ENCODE measurements around the gene CHST11. TPM values are rescaled to one million over a fixed set of nuclear protein-coding genes. Genes with fewer than 3 reads are reported as not detected.

The CHST11 gene
- polyA plus RNA-seq (2012; ENCODE audit: low read depth, missing spikeins), result 9.8 TPM

- DNase-seq (ENCODE audit: insufficient read length, low spot score), result peak; percentile 92
- peak; percentile 92 for FAIRE-seq
These were observed at the start of gene CHST11 for GRCh38 chr12:104456417-104456949. Gene CHST11 (plus strand): TSS chr12:104456948.

GRCh38 chr12:104407438-104407837, 49.3 kb upstream of the CHST11 start:
- FAIRE-seq, result no peak
- no peak for DNase-seq (ENCODE audit: insufficient read length, low spot score)
- TF ChIP-seq POU2F2 (IDR thresholded peaks at IDR 0.05; ENCODE audit: low read depth, low read length), result no peak
- no peak for TF ChIP-seq POLR2AphosphoS5 (IDR thresholded peaks at IDR 0.05; ENCODE audit: low read depth, low read length)
- TF ChIP-seq TAF1 (IDR thresholded peaks at IDR 0.05; ENCODE audit: low read depth, low read length), result no peak
- TF ChIP-seq PAX5 (IDR thresholded peaks at IDR 0.05; ENCODE audit: insufficient read depth, low read length, severe bottlenecking), result no peak
- no peak for TF ChIP-seq POLR2A (IDR thresholded peaks at IDR 0.05; ENCODE audit: low read depth, low read length)
- TF ChIP-seq SPI1 (IDR thresholded peaks at IDR 0.05; ENCODE audit: low read depth, low read length), result no peak

More at GRCh38 chr12:104456417-104456949, at the start of gene CHST11:
- TF ChIP-seq PAX5 (IDR thresholded peaks at IDR 0.05; ENCODE audit: insufficient read depth, low read length, severe bottlenecking), result no peak
- no peak for TF ChIP-seq POLR2AphosphoS5 (IDR thresholded peaks at IDR 0.05; ENCODE audit: low read depth, low read length)
- no peak for TF ChIP-seq POLR2A (IDR thresholded peaks at IDR 0.05; ENCODE audit: low read depth, low read length)
- TF ChIP-seq SPI1 (IDR thresholded peaks at IDR 0.05; ENCODE audit: low read depth, low read length), result 0 out of 2 replicates have a peak, but pooled peaks have one; percentile 22
- TF ChIP-seq TAF1 (IDR thresholded peaks at IDR 0.05; ENCODE audit: low read depth, low read length), result peak; percentile 40; the same call in 1 of the 2 replicates
- TF ChIP-seq POU2F2 (IDR thresholded peaks at IDR 0.05; ENCODE audit: low read depth, low read length), result no peak

GRCh38 chr12:104407922-104408321, 48.8 kb upstream of the CHST11 start:
- DNase-seq (ENCODE audit: insufficient read length, low spot score) (no peak), FAIRE-seq (no peak)
- TF ChIP-seq PAX5 (IDR thresholded peaks at IDR 0.05; ENCODE audit: insufficient read depth, low read length, severe bottlenecking), result no peak
- no peak for TF ChIP-seq SPI1 (IDR thresholded peaks at IDR 0.05; ENCODE audit: low read depth, low read length)
- TF ChIP-seq POLR2AphosphoS5 (IDR thresholded peaks at IDR 0.05; ENCODE audit: low read depth, low read length), result no peak
- no peak for TF ChIP-seq POLR2A (IDR thresholded peaks at IDR 0.05; ENCODE audit: low read depth, low read length)
- TF ChIP-seq POU2F2 (IDR thresholded peaks at IDR 0.05; ENCODE audit: low read depth, low read length), result no peak
- TF ChIP-seq TAF1 (IDR thresholded peaks at IDR 0.05; ENCODE audit: low read depth, low read length), result no peak

GRCh38 chr12:104410326-104410725, 46.4 kb upstream of the CHST11 start:
- DNase-seq (ENCODE audit: insufficient read length, low spot score) (no peak), FAIRE-seq (no peak)
- TF ChIP-seq PAX5 (IDR thresholded peaks at IDR 0.05; ENCODE audit: insufficient read depth, low read length, severe bottlenecking) (no peak), POLR2A (IDR thresholded peaks at IDR 0.05; ENCODE audit: low read depth, low read length) (no peak), POLR2AphosphoS5 (IDR thresholded peaks at IDR 0.05; ENCODE audit: low read depth, low read length) (no peak), POU2F2 (IDR thresholded peaks at IDR 0.05; ENCODE audit: low read depth, low read length) (no peak), TAF1 (IDR thresholded peaks at IDR 0.05; ENCODE audit: low read depth, low read length) (no peak), SPI1 (IDR thresholded peaks at IDR 0.05; ENCODE audit: low read depth, low read length) (no peak)

- FAIRE-seq (no peak), DNase-seq (ENCODE audit: insufficient read length, low spot score) (no peak)
- TF ChIP-seq POU2F2 (IDR thresholded peaks at IDR 0.05; ENCODE audit: low read depth, low read length) (no peak), POLR2A (IDR thresholded peaks at IDR 0.05; ENCODE audit: low read depth, low read length) (no peak), POLR2AphosphoS5 (IDR thresholded peaks at IDR 0.05; ENCODE audit: low read depth, low read length) (no peak), PAX5 (IDR thresholded peaks at IDR 0.05; ENCODE audit: insufficient read depth, low read length, severe bottlenecking) (no peak), TAF1 (IDR thresholded peaks at IDR 0.05; ENCODE audit: low read depth, low read length) (no peak), SPI1 (IDR thresholded peaks at IDR 0.05; ENCODE audit: low read depth, low read length) (no peak)
These were observed 46.0 kb upstream of the CHST11 start for GRCh38 chr12:104410786-104411185.

GRCh38 chr12:104411826-104412641, 44.7 kb upstream of the CHST11 start:
- TF ChIP-seq PAX5 (IDR thresholded peaks at IDR 0.05; ENCODE audit: insufficient read depth, low read length, severe bottlenecking) (no peak), SPI1 (IDR thresholded peaks at IDR 0.05; ENCODE audit: low read depth, low read length) (no peak), POLR2AphosphoS5 (IDR thresholded peaks at IDR 0.05; ENCODE audit: low read depth, low read length) (no peak), POU2F2 (IDR thresholded peaks at IDR 0.05; ENCODE audit: low read depth, low read length) (no peak), POLR2A (IDR thresholded peaks at IDR 0.05; ENCODE audit: low read depth, low read length) (no peak), TAF1 (IDR thresholded peaks at IDR 0.05; ENCODE audit: low read depth, low read length) (no peak)
- FAIRE-seq (peak; percentile 13), DNase-seq (ENCODE audit: insufficient read length, low spot score) (no peak)

GRCh38 chr12:104412681-104413080, 44.1 kb upstream of the CHST11 start:
- FAIRE-seq (no peak), DNase-seq (ENCODE audit: insufficient read length, low spot score) (no peak)
- no peak for TF ChIP-seq POU2F2 (IDR thresholded peaks at IDR 0.05; ENCODE audit: low read depth, low read length)
- no peak for TF ChIP-seq TAF1 (IDR thresholded peaks at IDR 0.05; ENCODE audit: low read depth, low read length)
- TF ChIP-seq POLR2AphosphoS5 (IDR thresholded peaks at IDR 0.05; ENCODE audit: low read depth, low read length), result no peak
- TF ChIP-seq PAX5 (IDR thresholded peaks at IDR 0.05; ENCODE audit: insufficient read depth, low read length, severe bottlenecking), result no peak
- TF ChIP-seq POLR2A (IDR thresholded peaks at IDR 0.05; ENCODE audit: low read depth, low read length), result no peak
- no peak for TF ChIP-seq SPI1 (IDR thresholded peaks at IDR 0.05; ENCODE audit: low read depth, low read length)

GRCh38 chr12:104413330-104413729, 43.4 kb upstream of the CHST11 start:
- TF ChIP-seq TAF1 (IDR thresholded peaks at IDR 0.05; ENCODE audit: low read depth, low read length), result no peak
- TF ChIP-seq POU2F2 (IDR thresholded peaks at IDR 0.05; ENCODE audit: low read depth, low read length), result no peak
- TF ChIP-seq PAX5 (IDR thresholded peaks at IDR 0.05; ENCODE audit: insufficient read depth, low read length, severe bottlenecking), result no peak
- no peak for TF ChIP-seq POLR2A (IDR thresholded peaks at IDR 0.05; ENCODE audit: low read depth, low read length)
- TF ChIP-seq SPI1 (IDR thresholded peaks at IDR 0.05; ENCODE audit: low read depth, low read length), result no peak
- TF ChIP-seq POLR2AphosphoS5 (IDR thresholded peaks at IDR 0.05; ENCODE audit: low read depth, low read length), result no peak
- no peak for FAIRE-seq
- no peak for DNase-seq (ENCODE audit: insufficient read length, low spot score)
